HG03571 (cell line): ENCODE measurements around the gene ITPRID1.
"Not testable (repeated sequence)": the region's sequence is repeated elsewhere in the genome, so short reads cannot be mapped to it uniquely, and the experiment has no call there.

Experiments
- ATAC-seq: cut with Tn5 transposase; IDR thresholded peaks from one replicate; pipeline ENCODE4 v1.9.1; 2021; ENCODE audit not compliant: unreplicated experiment

The ITPRID1 gene

GRCh38 chr7:31516680-31517502 lies 3.0 kb downstream of the ITPRID1 start:
- ATAC-seq: no peak

- no peak for ATAC-seq
Measured at GRCh38 chr7:31517513-31517912, 3.6 kb downstream of the ITPRID1 start.

- ATAC-seq: no peak
Measured at GRCh38 chr7:31518766-31519165, 4.9 kb downstream of the ITPRID1 start.

- ATAC-seq: no peak
Measured at GRCh38 chr7:31521336-31522010, 7.6 kb downstream of the ITPRID1 start.

- ATAC-seq: no peak
Measured at GRCh38 chr7:31526864-31527263, 13.0 kb downstream of the ITPRID1 start.

GRCh38 chr7:31529103-31529502 lies 15.2 kb downstream of the ITPRID1 start:
- ATAC-seq: no peak

GRCh38 chr7:31540651-31541185 lies 26.8 kb downstream of the ITPRID1 start:
- not testable (repeated sequence) for ATAC-seq

- ATAC-seq: no peak
Measured at GRCh38 chr7:31545549-31545948, 31.7 kb downstream of the ITPRID1 start.

GRCh38 chr7:31549611-31550010 lies 35.7 kb downstream of the ITPRID1 start:
- no peak for ATAC-seq

- ATAC-seq: no peak
Measured at GRCh38 chr7:31550432-31550831, 36.5 kb downstream of the ITPRID1 start.

GRCh38 chr7:31553661-31554081 lies 39.8 kb downstream of the ITPRID1 start:
- ATAC-seq: no peak

- ATAC-seq: no peak
Measured at GRCh38 chr7:31562002-31562401, 48.1 kb downstream of the ITPRID1 start.

GRCh38 chr7:31563522-31563921 lies 49.6 kb downstream of the ITPRID1 start:
- no peak for ATAC-seq

GRCh38 chr7:31563951-31564350 lies 50.1 kb downstream of the ITPRID1 start:
- no peak for ATAC-seq

GRCh38 chr7:31564661-31565060 lies 50.8 kb downstream of the ITPRID1 start:
- ATAC-seq: no peak

GRCh38 chr7:31569528-31569927 lies 55.6 kb downstream of the ITPRID1 start:
- no peak for ATAC-seq

- no peak for ATAC-seq
Measured at GRCh38 chr7:31583526-31583925, 69.6 kb downstream of the ITPRID1 start.

- ATAC-seq: no peak
Measured at GRCh38 chr7:31583942-31584341, 70.1 kb downstream of the ITPRID1 start.

GRCh38 chr7:31595390-31595789 lies 81.5 kb downstream of the ITPRID1 start:
- no peak for ATAC-seq

GRCh38 chr7:31602041-31602625 lies 88.2 kb downstream of the ITPRID1 start:
- ATAC-seq: no peak

GRCh38 chr7:31603046-31603445 lies 89.2 kb downstream of the ITPRID1 start:
- no peak for ATAC-seq

- ATAC-seq: no peak
Measured at GRCh38 chr7:31613604-31614003, 99.7 kb downstream of the ITPRID1 start.
